SIG-M5 (cell line): Measurements from ENCODE around the gene LTO1.

Experiments used
- DNase-seq: peaks from one replicate; lab custom pipeline; 2025; lab: John Stamatoyannopoulos, UW

LTO1 gene

GRCh38 chr11:69677749-69678148 lies 2.6 kb upstream of the LTO1 start:
- DNase-seq, result no peak

GRCh38 chr11:69674267-69674885 lies 777 bp downstream of the LTO1 start:
- DNase-seq, result no peak

DNA sequence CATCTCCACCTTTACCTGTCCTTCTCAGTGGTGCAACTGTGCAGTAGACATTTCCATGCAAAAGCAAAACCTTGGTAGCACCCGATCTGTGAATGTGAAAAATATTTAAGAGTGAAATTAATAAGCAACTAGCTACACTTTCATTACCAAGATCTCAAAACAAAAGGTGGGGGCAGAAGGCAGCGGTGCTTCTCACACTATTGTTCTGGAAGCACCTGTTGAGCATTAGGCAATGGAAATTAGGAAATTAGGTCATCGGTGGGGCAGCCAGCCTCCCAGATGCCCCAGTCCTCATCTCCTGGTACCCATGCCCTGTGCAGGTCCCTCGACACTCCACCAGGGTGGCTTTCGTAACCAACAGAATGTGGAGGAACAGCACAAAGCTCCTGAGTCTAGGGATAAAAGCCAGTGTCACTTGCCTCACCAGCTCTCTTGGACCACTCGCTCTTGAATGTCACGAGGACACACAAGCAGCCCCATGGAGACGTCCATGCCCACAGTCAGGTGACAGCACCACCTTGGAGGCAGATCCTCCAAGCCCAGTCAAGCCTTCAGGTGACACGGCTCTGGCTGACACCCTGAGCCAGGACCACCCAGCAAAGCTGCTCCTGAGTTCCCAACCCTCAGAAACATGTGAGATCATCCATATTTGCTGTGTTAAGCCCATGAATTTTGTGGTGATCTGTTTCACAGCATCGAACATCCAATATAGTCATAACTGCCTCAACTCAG lies 3.3 kb downstream of the LTO1 start:
- DNase-seq, result no peak

GRCh38 chr11:69670158-69670845 lies 4.9 kb downstream of the LTO1 start:
- no peak for DNase-seq

- DNase-seq, result no peak
These were observed 5.7 kb downstream of the LTO1 start for GRCh38 chr11:69669486-69669885.

- no peak for DNase-seq
These were observed 7.2 kb downstream of the LTO1 start for GRCh38 chr11:69667619-69668604.

- no peak for DNase-seq
These were observed 8.2 kb downstream of the LTO1 start for GRCh38 chr11:69666752-69667536.

DNA sequence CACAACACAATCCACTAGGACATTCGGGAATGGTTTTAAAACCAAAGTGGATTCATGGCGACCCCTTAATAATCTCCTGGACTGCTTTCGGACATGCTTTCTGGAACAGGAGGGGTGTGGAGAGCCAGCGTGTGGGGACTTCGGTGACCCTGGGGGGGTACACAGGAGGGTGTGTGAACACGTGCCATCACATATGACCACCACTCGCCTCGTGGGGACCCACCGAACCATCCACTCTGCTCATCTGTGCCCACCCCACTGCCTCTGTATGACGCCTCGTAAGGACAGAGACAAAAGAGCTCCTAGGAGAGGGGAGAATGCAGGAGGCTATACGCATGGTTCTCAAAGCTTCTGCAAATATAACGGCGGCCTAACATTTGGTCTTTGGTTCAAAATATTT lies 8.9 kb downstream of the LTO1 start:
- no peak for DNase-seq

DNA sequence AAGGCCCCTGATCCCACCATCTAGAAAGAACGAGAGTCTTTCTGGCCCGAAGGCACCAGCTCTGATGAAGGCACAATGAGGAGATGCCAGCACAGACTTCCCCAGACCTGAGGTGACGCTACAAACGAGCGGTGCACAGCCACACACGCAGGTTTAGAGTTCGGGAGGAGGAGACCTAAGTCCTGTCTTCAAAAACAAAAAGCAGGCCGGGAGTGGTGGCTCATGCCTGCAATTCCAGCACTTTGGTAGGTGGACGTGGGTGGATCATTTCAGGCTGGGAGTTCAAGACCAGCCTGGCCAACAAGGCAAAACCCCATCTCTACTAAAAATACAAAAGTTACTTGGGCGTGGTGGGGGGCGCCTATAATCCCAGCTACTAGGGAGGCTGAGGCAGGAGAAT lies 9.5 kb downstream of the LTO1 start:
- no peak for DNase-seq

- DNase-seq, result no peak
These were observed 10.3 kb downstream of the LTO1 start for GRCh38 chr11:69664901-69665300.

GRCh38 chr11:69664103-69664775 lies 10.9 kb downstream of the LTO1 start:
- DNase-seq, result no peak

GRCh38 chr11:69663326-69663725 lies 11.8 kb downstream of the LTO1 start:
- no peak for DNase-seq

DNA sequence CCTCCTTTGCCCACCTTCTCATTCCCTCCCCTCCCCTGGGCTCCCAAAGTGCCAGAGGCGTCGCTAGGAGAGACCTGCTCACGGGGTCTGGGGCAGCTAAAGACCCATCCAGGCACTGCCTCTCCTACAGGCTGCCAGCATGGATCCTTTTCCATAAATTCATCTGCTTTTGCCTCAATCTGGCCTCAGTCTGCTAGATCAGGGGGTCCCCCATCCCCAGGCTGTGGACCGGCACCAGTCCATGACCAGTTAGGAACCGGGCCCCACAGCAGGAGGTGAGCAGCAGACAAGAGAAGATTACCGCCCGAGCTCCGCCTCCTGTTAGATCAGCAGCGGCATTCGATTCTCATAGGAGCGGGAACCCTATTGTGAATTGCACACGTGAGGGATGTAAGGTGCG lies 12.3 kb downstream of the LTO1 start:
- DNase-seq, result no peak

DNA sequence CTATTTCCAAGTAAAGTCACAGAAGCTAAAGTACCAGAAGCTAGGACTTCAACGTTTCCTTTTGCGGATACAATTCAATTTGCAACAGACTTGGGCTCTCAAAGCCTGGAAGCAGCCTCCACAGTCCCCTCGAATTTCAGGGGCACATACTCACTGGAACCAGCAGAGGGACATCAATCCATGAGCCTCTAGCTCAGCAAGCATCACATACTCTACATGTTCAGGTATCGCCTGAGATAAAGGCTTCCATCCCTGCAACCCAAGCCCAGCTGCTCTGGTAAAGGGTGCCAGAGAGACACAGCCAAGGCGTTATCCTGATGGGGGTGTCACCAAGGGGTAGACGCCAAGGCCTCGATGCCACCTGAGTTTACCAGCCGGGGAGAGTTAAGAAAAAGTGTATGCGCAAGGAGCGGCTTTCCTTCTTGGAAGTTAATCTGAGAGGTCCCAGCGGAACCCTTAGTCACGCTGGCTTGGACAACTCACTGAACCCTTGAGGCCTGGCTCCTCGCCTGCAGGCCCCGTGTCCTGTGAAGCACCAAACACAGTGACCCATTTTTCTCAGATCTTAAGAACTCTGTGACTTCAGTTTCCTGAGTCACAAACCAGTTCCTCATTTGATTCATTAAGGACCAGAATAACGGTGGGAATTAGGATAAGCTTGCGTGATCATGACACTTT lies 13.0 kb downstream of the LTO1 start:
- DNase-seq, result no peak

GRCh38 chr11:69661413-69661715 lies 13.8 kb downstream of the LTO1 start:
- DNase-seq, result no peak

- no peak for DNase-seq
These were observed 15.1 kb downstream of the LTO1 start for GRCh38 chr11:69660001-69660500.

DNA sequence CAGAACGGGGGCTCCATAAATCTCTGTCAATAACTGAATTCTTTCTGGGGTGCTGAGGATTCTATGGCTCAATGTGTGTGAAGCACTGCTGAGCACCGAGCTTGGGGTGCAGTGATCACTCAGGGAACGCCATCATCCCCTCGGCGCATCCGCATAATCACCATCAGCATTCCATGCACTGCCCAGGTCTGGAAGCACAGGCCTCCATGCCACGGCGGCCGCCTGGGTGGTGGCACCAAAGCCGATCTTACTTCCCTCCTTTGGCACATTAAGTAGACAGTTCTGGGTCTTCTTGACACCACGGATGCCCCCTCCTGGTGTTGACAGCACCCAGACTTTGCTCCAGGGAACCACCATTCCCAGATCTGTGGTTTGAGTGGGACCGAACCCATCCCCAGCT lies 15.6 kb downstream of the LTO1 start:
- no peak for DNase-seq

DNA sequence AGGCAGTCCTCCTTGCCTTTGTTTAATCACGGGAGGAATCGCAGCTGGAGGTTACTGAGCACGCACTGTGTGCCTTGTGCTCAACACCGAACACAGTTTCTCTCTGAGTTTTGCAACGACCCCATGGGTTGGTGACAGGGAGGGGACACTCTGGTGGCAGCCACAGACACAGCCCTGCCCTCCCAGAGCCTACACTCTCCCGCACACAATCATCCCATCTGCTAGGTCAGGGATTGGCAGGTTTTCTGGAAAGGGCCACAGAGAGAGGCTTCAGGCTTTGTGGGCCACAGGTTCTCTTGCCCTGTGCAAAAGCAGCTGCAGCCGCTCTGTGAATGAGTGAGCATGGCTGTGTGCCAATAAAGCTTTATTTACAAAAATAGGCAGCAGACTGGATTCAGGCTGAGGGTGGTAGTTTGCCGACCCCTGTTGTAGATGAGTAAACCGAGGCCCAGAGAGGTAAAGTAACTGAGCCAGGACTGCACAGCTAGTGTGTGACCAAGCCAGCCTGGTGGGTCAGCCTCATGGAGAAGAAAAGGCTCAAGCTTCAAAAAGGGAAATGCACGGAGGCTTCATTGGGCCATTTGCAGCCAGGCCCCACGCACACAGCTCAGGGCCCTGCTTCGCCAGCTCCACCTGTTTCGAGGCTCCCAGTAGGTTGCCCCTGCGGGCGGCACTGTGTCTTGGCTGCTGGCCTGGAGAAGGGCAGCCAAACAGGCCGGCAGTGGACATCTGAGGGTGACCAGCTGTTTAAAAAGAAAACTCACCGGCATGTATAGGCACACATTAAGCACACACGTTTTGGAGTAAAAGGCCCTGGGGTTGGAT lies 16.3 kb downstream of the LTO1 start:
- DNase-seq, result no peak

DNA sequence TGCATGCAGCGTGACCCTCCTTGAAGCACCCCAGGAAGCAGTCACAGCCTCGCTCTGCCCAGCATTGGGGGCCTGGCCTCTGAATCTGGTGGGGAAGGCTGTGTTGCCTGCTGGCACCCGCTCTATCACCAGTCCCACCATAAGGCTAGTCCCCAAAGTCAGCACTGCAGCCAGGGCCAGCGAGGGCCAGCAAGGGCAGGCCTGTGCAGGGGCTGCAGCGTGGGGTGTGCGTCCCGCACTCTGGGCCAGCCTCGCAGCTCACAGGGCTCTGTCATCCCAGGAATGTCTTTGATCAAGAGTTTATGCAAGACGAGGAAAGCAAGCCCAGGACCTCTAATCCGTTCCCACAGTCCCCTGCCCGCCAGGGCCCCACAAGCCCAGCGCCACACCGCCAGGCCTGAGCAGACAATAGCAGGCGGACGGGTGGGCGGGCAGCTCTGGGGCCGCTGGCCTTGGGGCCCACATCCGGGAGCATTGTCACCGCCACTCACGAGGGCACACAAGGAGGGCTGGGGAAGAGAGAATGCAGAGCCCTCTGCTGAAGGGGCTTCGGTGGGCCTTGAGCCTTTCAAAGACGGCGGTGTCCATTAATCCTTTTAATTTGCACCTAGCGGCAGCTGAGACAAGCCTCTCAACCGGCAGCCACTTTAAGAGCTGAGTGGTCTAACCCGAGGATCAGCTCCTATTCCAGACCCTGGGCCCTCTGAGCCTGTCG lies 17.1 kb downstream of the LTO1 start:
- DNase-seq, result no peak
